Keratinocyte (primary cell): ENCODE data around the gene CTU1.

Experiments
- EZH2 ChIP-seq: IDR thresholded peaks from one replicate; pipeline ENCODE4 v1.6.1; 2012; ENCODE audit warnings: inconsistent platforms, mild to moderate bottlenecking, low read length, moderate library complexity
- TF ChIP-seq, protein P1 (sequence below), 3 experiments: IDR thresholded peaks in 1 of 3; conservative IDR thresholded peaks in 1 of 3; optimal IDR thresholded peaks in 1 of 3; 2 replicates in 2 of 3; 3 replicates in 1 of 3; pipeline versions ENCODE3 to v1.5.1; 2011; ENCODE audit warnings: low read length in 3 of 3, mild to moderate bottlenecking in 3 of 3, moderate library complexity in 2 of 3, control low read depth in 1 of 3, inconsistent platforms in 1 of 3; ENCODE audit not compliant: insufficient read depth in 2 of 3; ENCODE audit errors: extremely low read depth in 1 of 3

DNA sequence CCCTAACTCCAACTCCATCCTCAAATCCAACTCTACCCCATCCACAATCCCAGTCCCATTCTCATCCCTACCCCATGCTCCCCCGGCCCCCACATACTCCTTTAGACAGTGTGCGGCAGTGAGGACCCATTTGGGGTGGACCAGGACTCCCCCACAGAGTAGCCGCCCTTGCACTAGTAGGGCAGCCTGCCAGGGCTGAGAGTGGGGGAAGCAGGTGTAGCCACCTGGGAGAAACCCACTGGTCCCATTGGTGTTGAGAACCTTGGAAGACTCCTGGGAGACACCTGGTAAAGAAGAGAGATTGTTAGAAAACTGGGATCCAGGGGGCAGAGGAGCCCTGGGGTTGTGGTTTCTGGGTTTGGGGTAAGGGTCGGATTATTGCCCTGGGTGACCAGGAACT is 47.9 kb downstream of the CTU1 start:
- no peak for TF ChIP-seq EZH2
- TF ChIP-seq, protein P1, sequence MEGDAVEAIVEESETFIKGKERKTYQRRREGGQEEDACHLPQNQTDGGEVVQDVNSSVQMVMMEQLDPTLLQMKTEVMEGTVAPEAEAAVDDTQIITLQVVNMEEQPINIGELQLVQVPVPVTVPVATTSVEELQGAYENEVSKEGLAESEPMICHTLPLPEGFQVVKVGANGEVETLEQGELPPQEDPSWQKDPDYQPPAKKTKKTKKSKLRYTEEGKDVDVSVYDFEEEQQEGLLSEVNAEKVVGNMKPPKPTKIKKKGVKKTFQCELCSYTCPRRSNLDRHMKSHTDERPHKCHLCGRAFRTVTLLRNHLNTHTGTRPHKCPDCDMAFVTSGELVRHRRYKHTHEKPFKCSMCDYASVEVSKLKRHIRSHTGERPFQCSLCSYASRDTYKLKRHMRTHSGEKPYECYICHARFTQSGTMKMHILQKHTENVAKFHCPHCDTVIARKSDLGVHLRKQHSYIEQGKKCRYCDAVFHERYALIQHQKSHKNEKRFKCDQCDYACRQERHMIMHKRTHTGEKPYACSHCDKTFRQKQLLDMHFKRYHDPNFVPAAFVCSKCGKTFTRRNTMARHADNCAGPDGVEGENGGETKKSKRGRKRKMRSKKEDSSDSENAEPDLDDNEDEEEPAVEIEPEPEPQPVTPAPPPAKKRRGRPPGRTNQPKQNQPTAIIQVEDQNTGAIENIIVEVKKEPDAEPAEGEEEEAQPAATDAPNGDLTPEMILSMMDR (optimal IDR thresholded peaks at IDR 0.05 in 1 of 3, IDR thresholded peaks at IDR 0.05 in 1 of 3, conservative IDR thresholded peaks at IDR 0.05 in 1 of 3; ENCODE audit: extremely low read depth in 1 of 3, insufficient read depth in 2 of 3, low read length in 3 of 3), result no peak
